ENCODE results near the gene MELTF. TPM values are rescaled to one million over a fixed set of nuclear protein-coding genes. Genes with fewer than 3 reads are reported as not detected.

MELTF gene
- total RNA-seq, 2 experiments from 2014 or later = 9.6 to 14.6 TPM

DNA sequence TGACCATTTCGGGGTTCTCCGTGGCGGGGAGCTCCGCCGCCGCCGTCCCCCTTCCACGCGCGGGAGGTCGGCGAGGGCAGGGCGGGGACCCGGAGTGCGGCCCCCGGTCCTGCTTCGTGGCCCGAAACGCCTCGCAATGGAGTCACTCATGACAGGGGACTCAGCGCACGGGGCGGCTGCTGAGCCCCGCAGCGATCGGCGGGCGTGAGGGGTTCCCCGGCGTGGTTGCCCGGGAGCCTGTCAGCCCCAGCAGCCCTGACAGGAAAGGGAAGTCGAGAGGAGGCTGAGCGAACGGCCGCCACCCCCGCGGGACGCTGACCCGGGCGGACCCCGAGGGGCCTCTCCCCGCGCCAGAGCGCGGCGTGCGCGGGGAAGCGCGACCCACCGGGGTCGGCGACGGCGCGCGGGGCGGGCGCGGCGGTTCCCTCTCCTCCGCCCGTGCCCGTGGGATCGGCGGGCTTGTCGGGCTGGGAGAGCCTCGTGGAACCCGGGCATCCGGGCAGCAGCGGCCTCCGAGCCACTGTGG, 60.4 kb downstream of the MELTF start:
- no peaks in the 10 kb centered on the region for H4K20me1 ChIP-seq (ENCODE audit: insufficient read depth, low read length)
- H3K9me3 ChIP-seq (ENCODE audit: low read length) = no peaks in the 10 kb centered on the region
- H3K36me3 ChIP-seq (ENCODE audit: insufficient read depth, low read length) = no peaks in the 10 kb centered on the region
- peaks cover 8% of the 10 kb centered on the region for H3K4me1 ChIP-seq (ENCODE audit: insufficient read depth, low read length, poor library complexity, severe bottlenecking)
- peak overlapping the region; percentile 83 for H2AFZ ChIP-seq (ENCODE audit: low read length)
- intact Hi-C loops (cut with micrococcal nuclease; ENCODE audit: unreplicated experiment) = loop anchor here (1.0 to 10.0 kb wide), 2 partner anchors 254 to 360 kb away; partner anchors contain the start of genes CEP19 and PIGX
- no peaks in the 10 kb centered on the region for H3K79me2 ChIP-seq (ENCODE audit: insufficient read depth, low read depth, low read length)
- CTCF ChIA-PET (ENCODE audit: unreplicated experiment) = no interaction called here
- no peak for TF ChIP-seq EZH2phosphoT487 (IDR thresholded peaks at IDR 0.05; ENCODE audit: borderline replicate concordance, low read depth, low read length)
- TF ChIP-seq, protein P1, sequence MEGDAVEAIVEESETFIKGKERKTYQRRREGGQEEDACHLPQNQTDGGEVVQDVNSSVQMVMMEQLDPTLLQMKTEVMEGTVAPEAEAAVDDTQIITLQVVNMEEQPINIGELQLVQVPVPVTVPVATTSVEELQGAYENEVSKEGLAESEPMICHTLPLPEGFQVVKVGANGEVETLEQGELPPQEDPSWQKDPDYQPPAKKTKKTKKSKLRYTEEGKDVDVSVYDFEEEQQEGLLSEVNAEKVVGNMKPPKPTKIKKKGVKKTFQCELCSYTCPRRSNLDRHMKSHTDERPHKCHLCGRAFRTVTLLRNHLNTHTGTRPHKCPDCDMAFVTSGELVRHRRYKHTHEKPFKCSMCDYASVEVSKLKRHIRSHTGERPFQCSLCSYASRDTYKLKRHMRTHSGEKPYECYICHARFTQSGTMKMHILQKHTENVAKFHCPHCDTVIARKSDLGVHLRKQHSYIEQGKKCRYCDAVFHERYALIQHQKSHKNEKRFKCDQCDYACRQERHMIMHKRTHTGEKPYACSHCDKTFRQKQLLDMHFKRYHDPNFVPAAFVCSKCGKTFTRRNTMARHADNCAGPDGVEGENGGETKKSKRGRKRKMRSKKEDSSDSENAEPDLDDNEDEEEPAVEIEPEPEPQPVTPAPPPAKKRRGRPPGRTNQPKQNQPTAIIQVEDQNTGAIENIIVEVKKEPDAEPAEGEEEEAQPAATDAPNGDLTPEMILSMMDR (conservative IDR thresholded peaks at IDR 0.05; ENCODE audit: low read length) = no peak
- peak; percentile 36 for DNase-seq (ENCODE audit: low spot score)
- POLR2A ChIA-PET = no interaction called here
- H3K27ac ChIP-seq (ENCODE audit: low read depth, low read length, poor library complexity, severe bottlenecking) = no peak overlapping the region
- H3K9me2 ChIP-seq (ENCODE audit: insufficient read depth, low read length) = no peaks in the 10 kb centered on the region
- H3K4me3 ChIP-seq (ENCODE audit: low read depth, low read length, poor library complexity, severe bottlenecking) = peak overlapping the region; percentile 72
- no TSS peak for BruUV-seq (replicated peaks)
- H3K4me2 ChIP-seq (ENCODE audit: low read length) = peak overlapping the region; percentile 100

DNA sequence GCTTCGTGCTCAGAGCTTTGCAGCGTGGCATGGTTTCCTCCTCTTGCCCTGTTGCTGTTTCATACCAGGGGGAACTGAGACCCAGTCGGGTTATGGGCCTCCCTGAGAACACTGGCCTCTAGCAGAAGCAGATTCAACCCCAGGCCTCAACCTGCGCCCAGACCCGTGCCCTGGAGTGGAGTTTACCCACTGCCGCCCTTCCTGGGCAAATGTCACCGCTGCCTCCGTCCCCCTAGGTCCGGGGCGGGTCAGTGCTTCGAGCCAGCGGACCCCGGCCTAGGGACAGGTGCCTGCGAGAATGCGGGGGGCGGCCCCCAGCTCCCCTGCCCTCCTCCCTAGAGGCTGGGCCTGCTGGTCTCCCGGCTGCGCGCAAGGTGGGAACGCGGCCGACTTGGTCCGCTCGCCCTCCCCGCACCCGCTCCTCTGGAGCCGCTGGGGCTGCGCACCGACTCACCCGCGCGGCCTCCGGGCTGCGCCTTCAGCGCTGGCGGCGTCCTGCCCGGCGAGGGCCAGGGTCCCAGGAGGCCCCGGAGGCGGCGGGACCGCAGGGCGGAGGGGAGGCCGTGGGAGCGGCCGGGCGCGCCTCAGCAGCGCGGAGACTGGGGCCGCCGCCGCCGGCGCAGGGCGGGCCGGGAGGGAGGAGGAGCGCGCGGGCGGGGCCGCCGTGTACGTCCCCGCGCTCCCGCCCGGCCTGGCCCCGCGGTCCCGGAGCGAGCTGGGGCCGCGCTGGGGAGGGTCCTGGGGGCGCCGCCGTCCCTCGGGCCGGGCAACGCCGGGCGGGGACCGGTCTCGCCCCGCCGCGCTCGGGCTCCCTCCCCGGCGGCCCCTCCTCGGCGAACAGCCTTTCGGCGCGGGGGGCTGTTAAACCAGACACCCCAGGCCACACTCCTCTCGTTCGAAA, 61.1 kb downstream of the MELTF start, which contains the start of gene PIGZ:
TSS of gene PIGZ (minus strand) at position 601 of the 901 bp plus-strand sequence. CDS start 16,802 bp downstream, outside the sequence.
- no peak for TF ChIP-seq EZH2phosphoT487 (IDR thresholded peaks at IDR 0.05; ENCODE audit: borderline replicate concordance, low read depth, low read length)
- TF ChIP-seq, protein P1 (conservative IDR thresholded peaks at IDR 0.05; ENCODE audit: low read length) = no peak
- H3K36me3 ChIP-seq (ENCODE audit: insufficient read depth, low read length) = no peaks in the 10 kb centered on the region
- intact Hi-C loops (cut with micrococcal nuclease; ENCODE audit: unreplicated experiment) = loop anchor here (1.0 to 10.0 kb wide), 2 partner anchors 254 to 359 kb away; partner anchors contain the start of genes CEP19 and PIGX
- ChIA-PET POLR2A (no interaction called here), CTCF (ENCODE audit: unreplicated experiment) (no interaction called here)
- peak within 1 kb of the TSS; percentile 83 for H2AFZ ChIP-seq (ENCODE audit: low read length)
- DNase-seq (ENCODE audit: low spot score) = peak; percentile 11
- no peaks in the 10 kb centered on the region for H4K20me1 ChIP-seq (ENCODE audit: insufficient read depth, low read length)
- peak within 1 kb of the TSS; percentile 72 for H3K4me3 ChIP-seq (ENCODE audit: low read depth, low read length, poor library complexity, severe bottlenecking)
- H3K79me2 ChIP-seq (ENCODE audit: insufficient read depth, low read depth, low read length) = no peaks in the 10 kb centered on the region
- no peak within 1 kb of the TSS for H3K27ac ChIP-seq (ENCODE audit: low read depth, low read length, poor library complexity, severe bottlenecking)
- peak within 1 kb of the TSS; percentile 100 for H3K4me2 ChIP-seq (ENCODE audit: low read length)
- no peaks in the 10 kb centered on the region for H3K9me3 ChIP-seq (ENCODE audit: low read length)
- no peaks in the 10 kb centered on the region for H3K9me2 ChIP-seq (ENCODE audit: insufficient read depth, low read length)
- BruUV-seq (replicated peaks) = no TSS peak
- H3K4me1 ChIP-seq (ENCODE audit: insufficient read depth, low read length, poor library complexity, severe bottlenecking) = peaks cover 8% of the 10 kb centered on the region

Measured in OCI-LY7 (cell line).